ENCODE data around the gene PILRB. TPM values are rescaled to one million over a fixed set of nuclear protein-coding genes. Genes with fewer than 3 reads are reported as not detected.
"Not testable (repeated sequence)": the region's sequence is repeated elsewhere in the genome, so short reads cannot be mapped to it uniquely, and the experiment has no call there.

Gene PILRB
- 10 to 100 TPM; 29.9 to 36.7 TPM for total RNA-seq

GRCh38 chr7:100358027-100358856, at the start of gene PILRB:
PILRB (plus strand) TSS chr7:100358117; CDS start chr7:100358303, 186 bp downstream.
- ChIA-PET CTCF (no interaction called here), POLR2A (no interaction called here)

DNA sequence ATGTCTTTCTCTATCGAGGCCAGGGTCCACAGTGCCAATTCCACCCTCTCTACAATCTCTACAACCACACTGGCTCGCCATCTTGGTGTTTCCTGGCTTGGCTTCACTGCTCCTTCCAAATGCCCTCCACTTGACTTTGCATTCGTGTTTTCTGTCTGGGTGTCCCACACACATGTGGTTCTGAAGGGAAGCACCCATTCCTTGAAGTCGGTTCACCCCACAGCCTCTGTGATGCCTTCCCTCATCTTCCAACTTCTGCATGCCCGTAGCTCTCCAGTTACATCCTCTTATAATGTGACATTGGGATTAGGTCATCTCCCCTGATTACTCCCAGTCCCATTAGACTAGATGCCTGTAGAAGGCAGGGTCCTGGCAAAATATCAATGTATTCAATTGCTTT, 39.6 kb upstream of the PILRB start:
- POLR2A ChIA-PET, CTCF ChIA-PET: not testable (repeated sequence)

GRCh38 chr7:100321648-100322047, 36.3 kb upstream of the PILRB start:
- POLR2A ChIA-PET, CTCF ChIA-PET: not testable (repeated sequence)

DNA sequence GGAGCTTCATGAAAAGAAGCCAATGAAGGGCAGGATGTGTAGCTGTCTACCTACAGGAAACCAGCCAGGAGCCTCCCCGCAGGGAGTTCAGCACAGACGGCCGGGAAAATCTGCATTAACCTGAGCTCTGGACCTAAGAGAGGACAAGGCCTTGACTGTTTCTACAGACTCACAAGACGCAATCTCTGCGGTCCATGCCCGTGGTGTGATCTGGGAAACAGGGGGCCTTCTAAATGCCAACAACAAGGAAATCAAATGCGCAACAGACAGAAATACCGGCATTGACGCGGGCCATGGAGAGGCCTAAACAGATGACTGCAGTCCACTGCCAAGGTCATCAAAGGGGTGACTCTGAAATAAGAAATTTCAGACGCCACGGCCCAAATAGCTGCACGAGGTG, 33.7 kb upstream of the PILRB start:
- POLR2A ChIA-PET, CTCF ChIA-PET: not testable (repeated sequence)

- POLR2A ChIA-PET, CTCF ChIA-PET: not testable (repeated sequence)
Measured at GRCh38 chr7:100325671-100326070, 32.2 kb upstream of the PILRB start.

GRCh38 chr7:100326914-100327313, 31.0 kb upstream of the PILRB start:
- CTCF ChIA-PET, POLR2A ChIA-PET: not testable (repeated sequence)

DNA sequence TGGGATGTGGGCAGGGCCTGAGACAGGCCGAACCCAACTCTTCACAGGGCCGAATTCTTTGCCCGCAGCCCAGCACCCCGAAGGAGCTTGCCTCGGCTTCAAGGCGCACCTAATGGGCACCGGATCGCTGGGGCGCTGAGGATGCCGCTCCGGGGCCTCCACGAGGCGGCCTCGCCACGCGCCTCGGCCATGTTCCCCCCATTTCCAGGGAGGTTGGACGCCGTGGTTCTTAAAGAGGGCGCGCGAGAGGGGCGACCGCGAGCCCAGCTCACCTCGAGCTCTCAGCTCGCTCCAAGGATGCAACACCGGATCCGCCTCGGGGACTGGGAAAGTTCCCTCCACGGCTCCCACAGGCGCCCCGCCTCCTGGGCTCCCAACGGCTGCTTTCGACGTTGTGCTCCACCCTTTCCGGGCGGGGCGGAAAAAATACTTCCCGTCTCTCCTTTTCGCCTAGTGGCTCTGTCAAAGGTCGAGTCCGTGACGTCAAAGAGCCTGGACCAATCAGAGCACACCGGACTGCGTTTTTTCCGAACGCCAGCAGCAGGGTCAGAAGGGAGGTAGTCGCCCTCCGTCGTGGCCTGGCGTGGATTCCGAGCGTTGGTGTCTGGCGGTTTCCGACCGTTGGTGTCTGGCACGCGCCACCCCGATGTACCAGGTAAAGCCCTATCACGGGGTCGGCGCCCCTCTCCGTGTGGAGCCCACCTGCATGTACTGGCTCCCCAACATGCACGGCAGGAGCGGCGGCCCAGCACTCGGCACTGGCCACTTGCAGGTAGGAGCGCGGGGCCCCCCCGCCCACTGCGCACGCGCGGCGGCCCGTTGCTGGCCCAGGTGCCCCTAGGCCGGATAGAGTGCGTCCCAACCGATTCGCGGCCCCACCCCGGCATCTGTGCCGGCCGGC, 22.1 kb upstream of the PILRB start:
- POLR2A ChIA-PET, result not testable (repeated sequence)
- CTCF ChIA-PET, result interaction anchor here (0.9 kb wide), 1 partner anchor 9 kb away, joined by 3 read pairs; no protein-coding TSS in a partner anchor

- CTCF ChIA-PET, POLR2A ChIA-PET: not testable (repeated sequence)
Measured at GRCh38 chr7:100338083-100338696, 19.7 kb upstream of the PILRB start.

GRCh38 chr7:100341286-100341685, 16.6 kb upstream of the PILRB start:
- POLR2A ChIA-PET, CTCF ChIA-PET: not testable (repeated sequence)

GRCh38 chr7:100342765-100343164, 15.2 kb upstream of the PILRB start:
- CTCF ChIA-PET, result no interaction called here
- POLR2A ChIA-PET, result no interaction called here

DNA sequence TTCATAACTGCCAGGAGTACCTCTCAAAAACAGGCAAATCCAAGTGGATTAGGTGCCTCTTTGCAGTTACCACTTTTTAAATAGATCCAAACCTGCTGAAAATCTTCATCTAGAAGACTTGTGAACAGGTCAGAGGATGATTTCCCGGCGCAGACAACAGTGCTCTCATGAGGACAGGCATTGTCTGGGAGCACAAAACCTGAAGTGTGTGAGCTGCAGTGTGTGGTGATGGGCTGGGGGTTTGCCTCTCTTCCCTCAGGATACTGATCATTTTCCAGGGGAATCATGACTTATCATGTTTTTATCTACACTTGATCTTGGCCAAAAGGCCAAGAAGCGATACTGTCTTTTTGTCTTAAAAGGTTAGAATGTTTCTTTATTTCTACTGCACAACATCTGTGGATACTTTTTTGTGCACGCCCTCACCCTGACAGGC, 13.8 kb upstream of the PILRB start:
- POLR2A ChIA-PET, result not testable (repeated sequence)
- CTCF ChIA-PET, result interaction anchor here (1.2 to 1.9 kb wide), 2 partner anchors 8 to 63 kb away, joined by 3 to 5 read pairs; no protein-coding TSS in a partner anchor

DNA sequence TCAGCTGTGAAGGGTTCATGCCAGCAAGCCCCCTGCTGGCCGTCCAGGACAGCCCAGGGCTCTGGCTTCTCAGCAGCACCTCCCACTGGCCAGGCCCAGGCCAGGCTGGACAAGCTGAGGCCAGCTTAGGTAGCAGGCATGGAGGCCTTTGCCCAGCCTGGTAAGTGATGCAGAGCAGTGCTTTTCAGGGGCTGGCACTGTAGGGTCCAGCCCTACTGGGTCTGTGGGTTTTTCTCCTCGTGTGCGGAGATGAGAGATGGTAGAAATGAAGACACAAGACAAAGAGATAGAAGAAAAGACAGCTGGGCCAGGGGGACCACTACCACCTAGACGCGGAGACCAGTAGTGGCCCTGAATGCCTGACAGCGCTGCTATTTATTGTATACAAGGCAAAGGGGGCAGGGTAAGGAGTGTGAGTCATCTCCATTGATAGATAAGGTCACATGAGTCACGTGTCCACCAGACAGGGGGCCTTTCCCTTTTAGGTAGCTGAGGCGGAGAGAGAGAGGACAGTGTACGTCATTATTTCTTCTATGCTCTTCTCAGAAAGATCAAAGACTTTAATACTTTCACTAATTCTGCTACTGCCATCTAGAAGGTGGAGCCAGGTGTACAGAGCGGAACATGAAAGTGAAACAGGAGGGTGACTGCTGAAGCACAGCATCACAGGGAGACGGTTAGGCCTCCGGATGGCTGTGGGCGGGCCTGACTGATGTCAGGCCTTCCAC, 13.2 kb upstream of the PILRB start:
- CTCF ChIA-PET, result interaction anchor here (0.6 to 1.9 kb wide), 4 partner anchors 8 to 165 kb away, joined by 3 to 5 read pairs (median 3); no protein-coding TSS in a partner anchor
- POLR2A ChIA-PET, result interaction anchor here (0.6 kb wide), 1 partner anchor 21 kb away, joined by 3 read pairs; no protein-coding TSS in a partner anchor

DNA sequence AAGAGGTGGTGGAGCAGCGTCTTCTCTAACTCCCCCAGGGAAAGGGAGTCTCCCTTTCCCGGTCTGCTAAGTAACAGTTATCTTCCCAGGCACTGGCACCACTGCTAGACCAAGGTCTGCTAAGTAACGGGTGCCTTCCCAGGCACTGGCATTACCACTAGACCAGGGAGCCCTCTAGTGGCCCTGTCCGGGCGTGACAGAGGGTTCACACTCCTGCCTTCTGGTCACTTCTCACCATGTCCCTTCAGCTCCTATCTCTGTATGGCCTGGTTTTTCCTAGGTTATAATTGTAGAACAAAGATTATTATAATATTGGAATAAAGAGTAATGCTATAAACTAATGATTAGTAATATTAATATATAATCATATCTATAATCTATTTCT, 12.6 kb upstream of the PILRB start:
- POLR2A ChIA-PET, result interaction anchor here (0.6 kb wide), 1 partner anchor 20 kb away, joined by 3 read pairs; no protein-coding TSS in a partner anchor
- CTCF ChIA-PET, result interaction anchor here (0.6 to 1.9 kb wide), 6 partner anchors 9 to 166 kb away, joined by 3 to 5 read pairs (median 3); no protein-coding TSS in a partner anchor

GRCh38 chr7:100346921-100347320, 11.0 kb upstream of the PILRB start:
- POLR2A ChIA-PET, result no interaction called here
- CTCF ChIA-PET, result interaction anchor here (0.6 to 1.7 kb wide), 3 partner anchors 49 to 129 kb away, joined by 3 read pairs; no protein-coding TSS in a partner anchor

GRCh38 chr7:100348805-100349204, 9.1 kb upstream of the PILRB start:
- POLR2A ChIA-PET, result no interaction called here
- CTCF ChIA-PET, result interaction anchor here (0.6 kb wide), 1 partner anchor 825 kb away, joined by 5 read pairs; no protein-coding TSS in a partner anchor

- CTCF ChIA-PET, result no interaction called here
- POLR2A ChIA-PET, result no interaction called here
Measured at GRCh38 chr7:100349757-100350156, 8.2 kb upstream of the PILRB start.

DNA sequence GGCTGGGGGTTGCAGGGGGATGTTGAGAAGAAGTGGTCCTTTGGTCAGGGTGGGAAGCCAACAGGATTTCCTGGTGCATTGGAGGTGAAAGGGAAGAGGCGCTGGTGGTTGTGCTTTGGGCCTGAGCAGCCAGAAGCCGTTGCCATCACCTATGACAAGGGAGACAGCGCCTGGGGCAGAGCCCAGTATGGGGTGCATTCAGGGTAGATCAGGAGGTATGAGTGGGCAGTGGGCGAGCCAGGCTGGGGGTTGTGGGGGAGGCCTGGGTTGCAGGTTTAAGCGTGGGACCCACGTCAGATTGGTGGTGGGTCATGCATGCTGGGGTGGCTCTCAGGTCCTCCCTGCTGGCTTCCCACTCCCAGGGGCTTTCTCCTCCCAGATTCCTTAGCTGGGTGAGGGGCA, 6.3 kb upstream of the PILRB start:
- POLR2A ChIA-PET, result no interaction called here
- CTCF ChIA-PET, result no interaction called here

DNA sequence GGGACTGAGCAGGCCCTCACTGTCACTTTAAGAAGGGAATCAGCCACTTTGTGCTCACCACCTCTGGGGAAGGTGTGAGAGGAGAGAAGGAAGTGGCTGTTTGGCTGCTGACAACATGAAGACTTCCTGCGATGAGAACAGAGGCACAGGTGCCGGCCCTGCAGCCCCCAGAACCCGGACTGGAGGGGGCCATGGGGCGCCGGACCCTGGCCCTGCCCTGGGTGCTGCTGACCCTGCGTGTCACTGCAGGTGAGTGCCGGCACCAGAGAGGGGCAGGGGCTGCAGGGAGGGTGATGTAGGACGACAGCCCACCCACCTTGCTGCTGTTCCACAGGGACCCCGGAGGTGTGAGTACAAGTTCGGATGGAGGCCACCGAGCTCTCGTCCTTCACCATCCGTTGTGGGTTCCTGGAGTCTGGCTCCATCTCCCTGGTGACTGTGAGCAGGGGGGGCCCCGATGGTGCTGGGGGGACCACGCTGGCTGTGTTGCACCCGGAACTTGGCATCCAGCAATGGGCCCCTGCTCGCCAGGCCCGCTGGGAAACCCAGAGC, 5.6 kb upstream of the PILRB start:
- POLR2A ChIA-PET, CTCF ChIA-PET: not testable (repeated sequence)
